ENCODE data around the gene TMEM248.
"Not testable (repeated sequence)": the region's sequence is repeated elsewhere in the genome, so short reads cannot be mapped to it uniquely, and the experiment has no call there.

TMEM248 gene

GRCh38 chr7:67000601-67001258, 79.7 kb downstream of the TMEM248 start:
- DNase-seq (ENCODE audit: low read depth) = peak; percentile 4

DNA sequence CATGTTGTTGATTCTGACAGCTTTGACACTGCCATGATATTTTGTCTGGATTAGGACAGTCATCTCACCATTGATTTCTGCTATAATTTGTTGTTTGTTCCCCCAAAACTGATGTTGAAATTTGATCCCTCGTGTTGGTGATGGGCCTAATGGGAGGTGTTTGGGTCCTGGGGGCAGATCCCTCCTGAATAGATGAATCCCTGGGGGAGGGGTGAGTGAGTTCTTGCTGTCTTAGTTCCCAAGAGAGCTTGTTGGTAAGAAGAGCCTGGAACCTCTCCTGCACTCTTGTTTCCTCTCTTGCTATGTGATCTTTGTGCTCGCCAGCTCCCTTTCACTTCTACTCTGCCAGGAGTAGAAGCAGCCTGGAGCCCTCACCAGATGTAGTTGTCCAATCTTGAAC, 83.1 kb downstream of the TMEM248 start:
- not testable (repeated sequence) for DNase-seq (ENCODE audit: low read depth)

- no peak for DNase-seq (ENCODE audit: low read depth)
Measured at GRCh38 chr7:67006965-67007364, 85.9 kb downstream of the TMEM248 start.

Measured in non-pigmented ciliary epithelial cell (primary cell).